Omental fat pad (tissue), 4 donors: Measurements from ENCODE around the gene DLGAP4. TPM values are rescaled to one million over a fixed set of nuclear protein-coding genes. Genes with fewer than 3 reads are reported as not detected.

Experiments
- ATAC-seq: fragments of 150-250 bp; one replicate; pipeline ENCODE4 v1.9.1; 2016; ENCODE audit warnings: mild to moderate bottlenecking, moderate library complexity; ENCODE audit not compliant: low FRiP score
- DNase-seq: peaks from one replicate; pipeline ENCODE4 v3.0.0-alpha.2; 2019; ENCODE audit warnings: low spot score
- CTCF ChIP-seq, 3 donors: fragments of 450-650 bp; IDR thresholded peaks; one replicate each; pipeline ENCODE4 v1.5.1; 2016 to 2017; ENCODE audit warnings: antibody characterized with exemption in 3 of 3, mild to moderate bottlenecking in 3 of 3, moderate library complexity in 2 of 3
- total RNA-seq, 4 donors: library from RNA; depleted of rRNA; stranded (reverse); fragments of >200 nt; gene quantifications; one replicate each; pipeline ENCODE4 v1.1.0, GENCODE V29; 2016

Gene DLGAP4
- total RNA-seq, 4 donors from 2014 or later, result 26.0 to 42.6 (median 30.7) TPM

- ATAC-seq, result no peak
- DNase-seq, result no peak
- no peak for TF ChIP-seq CTCF (IDR thresholded peaks at IDR 0.05)
Observed at GRCh38 chr20:36392989-36393388, 86.8 kb downstream of the DLGAP4 start.

GRCh38 chr20:36394340-36394965 lies 88.3 kb downstream of the DLGAP4 start:
- TF ChIP-seq CTCF (IDR thresholded peaks at IDR 0.05), result no peak
- DNase-seq (no peak), ATAC-seq (no peak)

- no peak for ATAC-seq
- TF ChIP-seq CTCF (IDR thresholded peaks at IDR 0.05), result no peak
- DNase-seq, result no peak
Observed at GRCh38 chr20:36396340-36396739, 90.2 kb downstream of the DLGAP4 start.

GRCh38 chr20:36396847-36397630 lies 90.9 kb downstream of the DLGAP4 start:
- ATAC-seq (no peak), DNase-seq (no peak)
- TF ChIP-seq CTCF (IDR thresholded peaks at IDR 0.05), result no peak

- no peak for TF ChIP-seq CTCF (IDR thresholded peaks at IDR 0.05)
- DNase-seq (no peak), ATAC-seq (no peak)
Observed at GRCh38 chr20:36398515-36398914, 92.4 kb downstream of the DLGAP4 start.

GRCh38 chr20:36399147-36399968 lies 93.2 kb downstream of the DLGAP4 start:
- no peak for ATAC-seq

More at GRCh38 chr20:36399147-36399968, 93.2 kb downstream of the DLGAP4 start:
- DNase-seq, result no peak
- no peak for TF ChIP-seq CTCF (IDR thresholded peaks at IDR 0.05)
